ENCODE measurements around the gene BCL7A. TPM values are rescaled to one million over a fixed set of nuclear protein-coding genes. Genes with fewer than 3 reads are reported as not detected.

Gene BCL7A
- polyA plus RNA-seq, 1 of the 3 experiments (the other 2 are of a cell fraction): 34.0 TPM

- H3K9me3 ChIP-seq: peaks cover 5% of the 10 kb centered on the region; the same call in 1 of the 2 replicates
- peaks cover 67% of the 10 kb centered on the region for H3K79me2 ChIP-seq (ENCODE audit: insufficient read depth)
- CTCF ChIA-PET: interaction anchor here (1.3 to 2.6 kb wide), 5 partner anchors 9 to 228 kb away, joined by 3 to 16 read pairs (median 5); partner anchors contain the start of gene RHOF
- H2AFZ ChIP-seq (ENCODE audit: low read depth): no peak overlapping the region
- H3F3A ChIP-seq (replicated peaks; ENCODE audit: insufficient read depth): peaks cover 10% of the 10 kb centered on the region
- no peaks in the 10 kb centered on the region for H3K9me2 ChIP-seq
- POLR2A ChIA-PET: interaction anchor here (1.1 to 1.2 kb wide), 2 partner anchors 134 to 220 kb away, joined by 3 to 4 read pairs; partner anchors contain the start of gene PSMD9
- peak overlapping the region; percentile 86 for H3K4me2 ChIP-seq
- peak overlapping the region; percentile 66 to 86 for H3K4me3 ChIP-seq (ENCODE audit: low read depth in 2 of 2, low read length in 1 of 2)
- H3K36me3 ChIP-seq (replicated peaks in 1 of 2; ENCODE audit: control insufficient read depth in 1 of 2, insufficient read depth in 2 of 2, low read length in 1 of 2): no peaks in the 10 kb centered on the region
- under 1% methylated on average over 27 of the region's 124 CpGs for WGBS (ENCODE audit: low lambda C conversion rate)
- TF ChIP-seq TAF1 (IDR thresholded peaks at IDR 0.05; ENCODE audit: borderline replicate concordance, low read depth, low read length): peak; percentile 5; the same call in 1 of the 2 replicates
- no peak for TF ChIP-seq RFX5 (IDR thresholded peaks at IDR 0.05; ENCODE audit: low read length)
- peak overlapping the region; percentile 69 to 93 for H3K27ac ChIP-seq (ENCODE audit: low read depth in 2 of 2, low read length in 1 of 2)
- no peaks in the 10 kb centered on the region for H3K27me3 ChIP-seq (ENCODE audit: insufficient read depth)
- H4K20me1 ChIP-seq (ENCODE audit: insufficient read depth): peaks cover 14% of the 10 kb centered on the region
- peaks cover 10 to 20% of the 10 kb centered on the region in 2 experiments; a peak in 2 of 4 replicates for H3K4me1 ChIP-seq (ENCODE audit: control insufficient read depth in 1 of 2, insufficient read depth in 2 of 2, low read depth in 1 of 2, low read length in 1 of 2)
- DNase-seq: peak; percentile 82
- peak overlapping the region; percentile 92 for H3K9ac ChIP-seq
Observed at GRCh38 chr12:122022393-122023338, 982 bp downstream of the BCL7A start.

- no peak overlapping the region for H2AFZ ChIP-seq (ENCODE audit: low read depth)
- H3K36me3 ChIP-seq (replicated peaks in 1 of 2; ENCODE audit: control insufficient read depth in 1 of 2, insufficient read depth in 2 of 2, low read length in 1 of 2): no peaks in the 10 kb centered on the region
- H3K4me1 ChIP-seq (ENCODE audit: control insufficient read depth in 1 of 2, insufficient read depth in 2 of 2, low read depth in 1 of 2, low read length in 1 of 2): peaks cover 19 to 25% of the 10 kb centered on the region in 2 experiments; a peak in 2 of 4 replicates
- peak overlapping the region; percentile 66 to 86 for H3K4me3 ChIP-seq (ENCODE audit: low read depth in 2 of 2, low read length in 1 of 2)
- H3K27ac ChIP-seq (ENCODE audit: low read depth in 2 of 2, low read length in 1 of 2): peak overlapping the region; percentile 69 to 93
- H3K9me2 ChIP-seq: no peaks in the 10 kb centered on the region
- H3K9ac ChIP-seq: peak overlapping the region; percentile 92
- H3F3A ChIP-seq (replicated peaks; ENCODE audit: insufficient read depth): peaks cover 10% of the 10 kb centered on the region
- peak; percentile 87 for DNase-seq
- POLR2A ChIA-PET: interaction anchor here (1.1 to 1.2 kb wide), 2 partner anchors 135 to 220 kb away, joined by 3 to 4 read pairs; partner anchors contain the start of gene PSMD9
- peak; percentile 93 for TF ChIP-seq MAX (IDR thresholded peaks at IDR 0.05; ENCODE audit: low read depth)
- TF ChIP-seq FOSL2 (IDR thresholded peaks at IDR 0.05; ENCODE audit: borderline replicate concordance, low read depth): no peak
- TF ChIP-seq REST (IDR thresholded peaks at IDR 0.05; ENCODE audit: low read depth, low read length): 0 out of 2 replicates have a peak, but pooled peaks have one; percentile 23
- no peak for TF ChIP-seq JUND (IDR thresholded peaks at IDR 0.05)
- no peak for TF ChIP-seq GATA2 (CRISPR knock-in tag; IDR thresholded peaks at IDR 0.05)
- peak; percentile 77 for TF ChIP-seq MXI1 (IDR thresholded peaks at IDR 0.05; ENCODE audit: low read depth, low read length)
- TF ChIP-seq MEF2A (IDR thresholded peaks at IDR 0.05; ENCODE audit: borderline replicate concordance, low read depth): no peak
- TF ChIP-seq YY1 (IDR thresholded peaks at IDR 0.05; ENCODE audit: low read depth): peak; percentile 71
- no peak for TF ChIP-seq TEAD4 (IDR thresholded peaks at IDR 0.05; ENCODE audit: borderline replicate concordance, insufficient read depth)
- peak; percentile 69; the same call in 1 of the 2 replicates for TF ChIP-seq USF1 (IDR thresholded peaks at IDR 0.05; ENCODE audit: borderline replicate concordance, low read depth)
- TF ChIP-seq ELF1 (IDR thresholded peaks at IDR 0.05): no peak
- TF ChIP-seq RFX5 (IDR thresholded peaks at IDR 0.05; ENCODE audit: low read length): no peak
- TF ChIP-seq SIN3A (IDR thresholded peaks at IDR 0.05; ENCODE audit: borderline replicate concordance, low read depth, low read length): peak; percentile 78; the same call in 1 of the 2 replicates
- no peak; the same call in 1 of the 2 replicates for TF ChIP-seq TCF12 (IDR thresholded peaks at IDR 0.05)
- no peak for TF ChIP-seq EZH2phosphoT487 (IDR thresholded peaks at IDR 0.05; ENCODE audit: borderline replicate concordance, low read depth)
- H3K27me3 ChIP-seq (ENCODE audit: insufficient read depth): no peaks in the 10 kb centered on the region
- 1% methylated on average over 16 of the region's 43 CpGs for WGBS (ENCODE audit: low lambda C conversion rate)
- CTCF ChIA-PET: interaction anchor here (0.9 to 2.6 kb wide), 6 partner anchors 8 to 229 kb away, joined by 3 to 16 read pairs (median 4); partner anchors contain the start of gene RHOF
- peaks cover 23% of the 10 kb centered on the region for H4K20me1 ChIP-seq (ENCODE audit: insufficient read depth)
- H3K79me2 ChIP-seq (ENCODE audit: insufficient read depth): peaks cover 76% of the 10 kb centered on the region
- H3K9me3 ChIP-seq: 0 out of 2 replicates have a peak, but pooled peaks cover 5% of the 10 kb centered on the region
- peak overlapping the region; percentile 86 for H3K4me2 ChIP-seq
Observed at GRCh38 chr12:122023339-122024131, 1.9 kb downstream of the BCL7A start.
